K562 (cell line): Measurements from ENCODE around the gene KCNQ2.

ENCODE experiments used
- CBX2 ChIP-seq: fragments of 200-600 bp; sonication (generic); IDR thresholded peaks from one replicate; pipeline ENCODE4 v1.6.1; 2012; ENCODE audit warnings: mild to moderate bottlenecking, low read length, inconsistent platforms; ENCODE audit not compliant: insufficient read depth, poor library complexity, severe bottlenecking
- CREB1 ChIP-seq, 2 experiments: sonication (generic) in 1 of 2; formaldehyde crosslinking in 1 of 2; IDR thresholded peaks; 2 replicates each; pipeline versions ENCODE4 v1.6.1 to v1.8.0; 2012 to 2022; ENCODE audit warnings: inconsistent platforms in 1 of 2, mild to moderate bottlenecking in 1 of 2, missing genetic modification reagents in 1 of 2, moderate library complexity in 1 of 2
- E2F6 ChIP-seq, 2 experiments: IDR thresholded peaks; 2 replicates each; pipeline ENCODE4 v1.6.1; 2011; ENCODE audit warnings: borderline replicate concordance in 1 of 2, control low read depth in 1 of 2, low read depth in 1 of 2, low read length in 1 of 2, mild to moderate bottlenecking in 1 of 2, mixed read lengths in 1 of 2, moderate library complexity in 1 of 2; ENCODE audit not compliant: insufficient read depth in 1 of 2, insufficient read length in 1 of 2, poor library complexity in 1 of 2, severe bottlenecking in 1 of 2; ENCODE audit errors: extremely low read depth in 1 of 2
- EZH2 ChIP-seq: IDR thresholded peaks from 2 replicates; pipeline ENCODE4 v1.6.1; 2012; ENCODE audit warnings: low read depth, mild to moderate bottlenecking, inconsistent platforms, low read length, borderline replicate concordance
- MTA2 ChIP-seq: fragments of 450-650 bp; IDR thresholded peaks from 2 replicates; pipeline ENCODE4 v1.6.1; 2016; ENCODE audit warnings: low read depth
- MYBL2 ChIP-seq, 2 experiments: fragments of 450-650 bp in 1 of 2; sonication (generic) in 1 of 2; formaldehyde crosslinking in 1 of 2; IDR thresholded peaks; 2 replicates each; pipeline versions ENCODE4 v1.6.1 to v1.8.1; 2017 to 2022; ENCODE audit warnings: borderline replicate concordance in 1 of 2, inconsistent platforms in 1 of 2, low read depth in 1 of 2, mild to moderate bottlenecking in 1 of 2, missing genetic modification reagents in 1 of 2, moderate library complexity in 1 of 2
- RFX5 ChIP-seq: IDR thresholded peaks from 2 replicates; pipeline ENCODE4 v1.6.1; 2011; ENCODE audit warnings: low read depth, mild to moderate bottlenecking, improper control_type of control experiment, low read length
- TF ChIP-seq, protein P1 (sequence below): fragments of 200-800 bp; sonication (Bioruptor generic); IDR thresholded peaks from 2 replicates; pipeline ENCODE4 v1.6.1; 2017; ENCODE audit warnings: missing genetic modification characterization, missing compliant biosample characterization

DNA sequence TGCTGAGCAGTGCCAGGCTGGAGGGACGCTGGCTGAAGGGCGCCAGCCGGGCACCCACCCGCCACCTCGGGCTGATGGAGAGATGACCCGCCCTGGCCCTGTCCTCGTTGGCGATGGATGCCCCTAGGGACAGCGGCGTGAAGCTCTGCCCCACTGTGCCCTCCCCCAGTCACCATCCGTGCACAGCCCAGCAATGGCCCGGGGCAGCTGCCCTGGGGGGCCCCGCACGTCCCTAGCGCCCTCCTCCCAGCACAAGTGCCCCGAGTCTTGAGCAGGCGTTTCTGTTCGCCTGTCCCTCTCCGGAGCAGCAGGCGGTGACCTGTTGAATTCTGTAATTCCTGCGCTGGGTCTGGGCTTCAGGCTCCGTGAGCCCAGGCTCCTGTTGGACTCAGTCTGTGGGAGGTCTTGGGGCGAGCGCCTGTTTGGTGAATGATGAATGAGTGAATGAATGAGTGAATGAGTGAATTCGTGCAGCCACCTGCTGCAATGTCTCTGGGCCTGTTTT lies 74.5 kb downstream of the KCNQ2 start:
- no peak for TF ChIP-seq E2F6 (IDR thresholded peaks at IDR 0.05; ENCODE audit: borderline replicate concordance in 1 of 2, extremely low read depth in 1 of 2, insufficient read depth in 1 of 2, insufficient read length in 1 of 2, low read depth in 1 of 2, low read length in 1 of 2, poor library complexity in 1 of 2, severe bottlenecking in 1 of 2)
- TF ChIP-seq EZH2 = no peak
- no peak for TF ChIP-seq RFX5
- TF ChIP-seq MYBL2 (IDR thresholded peaks at IDR 0.05; ENCODE audit: low read depth) = no peak
- TF ChIP-seq MYBL2 (CRISPR knock-in tag; IDR thresholded peaks at IDR 0.05; ENCODE audit: borderline replicate concordance) = no peak
- TF ChIP-seq CREB1 (IDR thresholded peaks at IDR 0.05) = no peak
- no peak for TF ChIP-seq CREB1 (CRISPR knock-in tag; IDR thresholded peaks at IDR 0.05)
- TF ChIP-seq, protein P1, sequence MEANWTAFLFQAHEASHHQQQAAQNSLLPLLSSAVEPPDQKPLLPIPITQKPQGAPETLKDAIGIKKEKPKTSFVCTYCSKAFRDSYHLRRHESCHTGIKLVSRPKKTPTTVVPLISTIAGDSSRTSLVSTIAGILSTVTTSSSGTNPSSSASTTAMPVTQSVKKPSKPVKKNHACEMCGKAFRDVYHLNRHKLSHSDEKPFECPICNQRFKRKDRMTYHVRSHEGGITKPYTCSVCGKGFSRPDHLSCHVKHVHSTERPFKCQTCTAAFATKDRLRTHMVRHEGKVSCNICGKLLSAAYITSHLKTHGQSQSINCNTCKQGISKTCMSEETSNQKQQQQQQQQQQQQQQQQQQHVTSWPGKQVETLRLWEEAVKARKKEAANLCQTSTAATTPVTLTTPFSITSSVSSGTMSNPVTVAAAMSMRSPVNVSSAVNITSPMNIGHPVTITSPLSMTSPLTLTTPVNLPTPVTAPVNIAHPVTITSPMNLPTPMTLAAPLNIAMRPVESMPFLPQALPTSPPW (CRISPR knock-in tag) = no peak
- no peak for TF ChIP-seq CBX2
- no peak for TF ChIP-seq MTA2
